IMR-90 (cell line): ENCODE results near the gene ZNF558. TPM values are rescaled to one million over a fixed set of nuclear protein-coding genes. Genes with fewer than 3 reads are reported as not detected.

Source experiments
- ATAC-seq: fragments of 200-7000 bp; cut with Tn5 transposase; 2 replicates; pipeline ENCODE4 v1.9.1; 2020; ENCODE audit warnings: low read depth, mild to moderate bottlenecking, moderate library complexity
- BruUV-seq: library from RNA; stranded (reverse); fragments of 400-500 nt; replicated peaks from 2 replicates; lab custom pipeline; 2021; lab: Mats Ljungman, UMichigan
- CTCF ChIA-PET: fragments of 300-600 bp; formaldehyde crosslinking; extraction: SDS; loops from one replicate; lab custom pipeline; 2021; ENCODE audit warnings: antibody characterized with exemption; lab: Yijun Ruan, JAX
- POLR2A ChIA-PET: fragments of 300-600 bp; sonication (Branson Sonifier 250); formaldehyde crosslinking; loops from one replicate; lab custom pipeline; 2022; ENCODE audit warnings: antibody characterized with exemption; ENCODE audit not compliant: unreplicated experiment; lab: Charles Lee
- DNase-seq: peaks from one replicate; pipeline ENCODE4 v3.0.0; 2013
- H2AFZ ChIP-seq: replicated peaks from 2 replicates; pipeline ENCODE3; 2013; ENCODE audit warnings: low read length, mild to moderate bottlenecking; ENCODE audit not compliant: poor library complexity
- H2AK5ac ChIP-seq: 2 replicates; pipeline ENCODE4 v1.6.1; 2013; ENCODE audit warnings: low read depth, low read length, inconsistent platforms
- H2AK9ac ChIP-seq: replicated peaks from 2 replicates; pipeline ENCODE3; 2013; ENCODE audit warnings: mild to moderate bottlenecking, low read depth, low read length, moderate library complexity; ENCODE audit not compliant: poor library complexity
- H2BK120ac ChIP-seq: 2 replicates; pipeline ENCODE4 v1.6.1; 2013; ENCODE audit warnings: low read depth, low read length, inconsistent platforms
- H2BK15ac ChIP-seq: 3 replicates; pipeline ENCODE4 v1.6.1; 2013; ENCODE audit warnings: low read depth, low read length, inconsistent platforms
- H2BK20ac ChIP-seq: 2 replicates; pipeline ENCODE4 v1.6.1; 2013; ENCODE audit warnings: low read depth, mild to moderate bottlenecking, inconsistent platforms, low read length, moderate library complexity
- H2BK5ac ChIP-seq: 2 replicates; pipeline ENCODE4 v1.6.1; 2013; ENCODE audit warnings: mild to moderate bottlenecking, low read depth, low read length, inconsistent platforms; ENCODE audit not compliant: poor library complexity, severe bottlenecking
- H3K14ac ChIP-seq: replicated peaks from 2 replicates; pipeline ENCODE4 v1.6.1; 2013; ENCODE audit warnings: low read depth, low read length, inconsistent platforms
- H3K18ac ChIP-seq: 2 replicates; pipeline ENCODE4 v1.6.1; 2013; ENCODE audit warnings: low read depth, low read length, control low read depth
- H3K23ac ChIP-seq: 2 replicates; pipeline ENCODE4 v1.6.1; 2013; ENCODE audit warnings: low read depth, low read length, inconsistent platforms
- H3K27ac ChIP-seq: 2 replicates; pipeline ENCODE4 v1.5.1; 2013; ENCODE audit warnings: mild to moderate bottlenecking, control low read depth, low read length; ENCODE audit not compliant: insufficient read depth
- H3K27me3 ChIP-seq: 2 replicates; pipeline ENCODE4 v1.6.1; 2013; ENCODE audit warnings: low read length; ENCODE audit not compliant: control insufficient read depth, insufficient read depth
- H3K36me3 ChIP-seq: 2 replicates; pipeline ENCODE4 v1.6.1; 2013; ENCODE audit warnings: low read length, mixed read lengths; ENCODE audit not compliant: control insufficient read depth, insufficient read depth
- H3K4ac ChIP-seq: 2 replicates; pipeline ENCODE4 v1.6.1; 2013; ENCODE audit warnings: low read depth, low read length, inconsistent platforms
- H3K4me1 ChIP-seq: 2 replicates; pipeline ENCODE4 v1.6.1; 2013; ENCODE audit warnings: low read length, mixed read lengths; ENCODE audit not compliant: control insufficient read depth, insufficient read depth
- H3K4me2 ChIP-seq: 2 replicates; pipeline ENCODE4 v1.6.1; 2013; ENCODE audit warnings: low read depth, mild to moderate bottlenecking, control low read depth, low read length, moderate library complexity
- H3K4me3 ChIP-seq: 2 replicates; pipeline ENCODE4 v1.5.1; 2013; ENCODE audit warnings: low read depth, mild to moderate bottlenecking, control low read depth, low read length, moderate library complexity; ENCODE audit not compliant: insufficient read depth
- H3K56ac ChIP-seq: 2 replicates; pipeline ENCODE4 v1.6.1; 2013; ENCODE audit warnings: low read length, inconsistent platforms; ENCODE audit not compliant: insufficient read depth; ENCODE audit errors: extremely low read depth
- H3K79me1 ChIP-seq, 2 experiments: 2 replicates each; pipeline ENCODE4 v1.6.1; 2013; ENCODE audit warnings: low read length in 2 of 2, inconsistent platforms in 1 of 2, low read depth in 1 of 2
- H3K9ac ChIP-seq: 2 replicates; pipeline ENCODE4 v1.6.1; 2013; ENCODE audit warnings: low read depth, low read length, control low read depth
- H3K9me1 ChIP-seq: 2 replicates; pipeline ENCODE4 v1.6.1; 2013; ENCODE audit warnings: low read length, inconsistent platforms; ENCODE audit not compliant: insufficient read depth
- H3K9me3 ChIP-seq: 2 replicates; pipeline ENCODE4 v1.6.1; 2013; ENCODE audit warnings: low read length; ENCODE audit not compliant: control insufficient read depth, insufficient read depth
- H4K20me1 ChIP-seq: 2 replicates; pipeline ENCODE4 v1.6.1; 2013; ENCODE audit warnings: low read length, inconsistent platforms; ENCODE audit not compliant: insufficient read depth
- H4K5ac ChIP-seq: 2 replicates; pipeline ENCODE4 v1.6.1; 2013; ENCODE audit warnings: mild to moderate bottlenecking, low read depth, low read length, control low read depth
- H4K8ac ChIP-seq, 2 experiments: 2 replicates each; pipeline ENCODE4 v1.6.1; 2013; ENCODE audit warnings: low read depth in 2 of 2, low read length in 2 of 2, control low read depth in 1 of 2, inconsistent platforms in 1 of 2
- H4K91ac ChIP-seq: 2 replicates; pipeline ENCODE4 v1.6.1; 2013; ENCODE audit warnings: low read depth, low read length, inconsistent platforms; ENCODE audit not compliant: insufficient read depth
- BHLHE40 ChIP-seq: fragments of 150-350 bp; IDR thresholded peaks from 2 replicates; pipeline ENCODE4 v1.6.1; 2016; ENCODE audit warnings: mild to moderate bottlenecking, low read depth, low read length
- FOS ChIP-seq: fragments of 150-350 bp; IDR thresholded peaks from 2 replicates; pipeline ENCODE4 v1.6.1; 2016; ENCODE audit warnings: low read depth, low read length
- MAZ ChIP-seq: IDR thresholded peaks from 2 replicates; pipeline ENCODE4 v1.6.1; 2012; ENCODE audit warnings: low read depth, mild to moderate bottlenecking, low read length, improper control_type of control experiment, moderate library complexity, borderline replicate concordance
- NFE2L2 ChIP-seq: fragments of 150-350 bp; IDR thresholded peaks from 2 replicates; pipeline ENCODE4 v1.6.1; 2016; ENCODE audit warnings: low read depth, mild to moderate bottlenecking, low read length
- POLR2A ChIP-seq: IDR thresholded peaks from 2 replicates; pipeline ENCODE4 v1.6.1; 2012; ENCODE audit warnings: mild to moderate bottlenecking, low read depth, low read length
- RFX5 ChIP-seq: IDR thresholded peaks from 2 replicates; pipeline ENCODE4 v1.8.0; 2012; ENCODE audit warnings: low read depth, mild to moderate bottlenecking, low read length, moderate library complexity
- SMC3 ChIP-seq: fragments of 150-350 bp; IDR thresholded peaks from 2 replicates; pipeline ENCODE4 v1.6.1; 2016; ENCODE audit warnings: low read depth, mild to moderate bottlenecking, antibody characterized with exemption, low read length, moderate library complexity
- WGBS, 2 experiments: methylation state at CpG; one replicate each; pipeline versions ENCODE4 v1.1.5 to v1.1.7; 2013; ENCODE audit warnings: missing lambda C conversion rate in 2 of 2; ENCODE audit not compliant: insufficient read length in 1 of 2; ENCODE audit errors: extremely low coverage in 2 of 2; 5-methylcytosine and 5-hydroxymethylcytosine counted together
- dilution Hi-C: fragments of 300-500 bp; cut with HindIII; formaldehyde crosslinking; loops from one replicate; pipeline ENCODE4 v1.14.3; 2018; ENCODE audit warnings: low sequenced_read_pairs; ENCODE audit not compliant: unreplicated experiment
- in situ Hi-C: fragments of 300-500 bp; cut with MboI; formaldehyde crosslinking; loops from 3 replicates; pipeline ENCODE4 v1.14.3; 2019; ENCODE audit warnings: low sequenced_read_pairs, inconsistent platforms, mixed read lengths
- intact Hi-C: fragments of 100-400 bp; cut with micrococcal nuclease; formaldehyde crosslinking; loops from 2 replicates; pipeline ENCODE4 v1.10.0; 2022
- polyA plus RNA-seq, 3 experiments: library from polyadenylated mRNA; depleted of rRNA; stranded (reverse); fragments of >200 nt; gene quantifications; 2 replicates each; pipeline ENCODE4 v1.2.3, GENCODE V29; 2012; ENCODE audit warnings: low replicate concordance in 1 of 3
- total RNA-seq: library from RNA; depleted of rRNA; stranded (reverse); fragments of >200 nt; gene quantifications from 2 replicates; pipeline ENCODE4 v1.2.3, GENCODE V29; 2012
- TF ChIP-seq, protein P1 (sequence below): conservative IDR thresholded peaks from 2 replicates; pipeline ENCODE4 v1.5.1; 2012; ENCODE audit warnings: mild to moderate bottlenecking, low read depth, low read length, improper control_type of control experiment
- TF ChIP-seq, protein P2 (sequence below): fragments of 150-350 bp; IDR thresholded peaks from 2 replicates; pipeline ENCODE4 v1.6.1; 2016; ENCODE audit warnings: low read depth, mild to moderate bottlenecking, low read length, moderate library complexity, borderline replicate concordance

The ZNF558 gene
- total and polyA plus RNA-seq, 2 of the 4 experiments (the other 2 are of a cell fraction), result 14.3 to 21.0 TPM

DNA sequence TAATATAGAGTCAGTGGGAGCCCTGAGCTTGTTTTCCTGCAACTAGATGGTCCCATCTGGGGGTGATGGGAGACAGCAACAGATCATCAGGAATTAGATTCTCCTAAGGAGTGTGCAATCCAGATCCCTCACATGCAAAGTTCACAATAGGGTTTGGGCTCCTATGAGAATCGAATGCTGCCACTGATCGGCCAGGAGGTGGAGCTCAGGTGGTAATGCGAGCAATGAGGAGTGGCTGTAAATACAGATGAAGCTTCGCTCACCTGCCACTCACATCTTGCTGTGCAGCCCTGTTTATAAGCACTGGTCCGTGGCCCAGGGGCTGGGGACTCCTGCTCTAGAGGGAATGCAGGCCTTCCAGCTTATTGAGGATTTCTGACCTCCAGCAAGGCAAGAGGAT, 5.7 kb downstream of the ZNF558 start:
- no peaks in the 10 kb centered on the region for H3K27me3 ChIP-seq
- no peak overlapping the region for H2AK9ac ChIP-seq
- H3K4me3 ChIP-seq, result no peak overlapping the region
- no peak overlapping the region for H4K8ac ChIP-seq
- no peak overlapping the region for H3K18ac ChIP-seq
- H3K36me3 ChIP-seq, result peaks cover 49% of the 10 kb centered on the region
- no peak overlapping the region for H2AFZ ChIP-seq
- no peak for ATAC-seq
- no peak overlapping the region for H3K9ac ChIP-seq
- CTCF ChIA-PET, result no interaction called here
- no peak overlapping the region for H3K27ac ChIP-seq
- BruUV-seq, result no TSS peak
- H2BK120ac ChIP-seq, result no peak overlapping the region
- peaks cover 4% of the 10 kb centered on the region in 2 experiments; a peak in 2 of 4 replicates for H3K79me1 ChIP-seq
- in situ Hi-C loops, result no loop called here
- H4K5ac ChIP-seq, result no peak overlapping the region
- intact Hi-C loops, result no loop called here
- no peak for DNase-seq
- H2BK20ac ChIP-seq, result no peak overlapping the region
- TF ChIP-seq BHLHE40, result no peak
- no peak for TF ChIP-seq FOS
- no peak for TF ChIP-seq RFX5
- no peak for TF ChIP-seq MAZ
- no peak for TF ChIP-seq NFE2L2
- TF ChIP-seq, protein P1, sequence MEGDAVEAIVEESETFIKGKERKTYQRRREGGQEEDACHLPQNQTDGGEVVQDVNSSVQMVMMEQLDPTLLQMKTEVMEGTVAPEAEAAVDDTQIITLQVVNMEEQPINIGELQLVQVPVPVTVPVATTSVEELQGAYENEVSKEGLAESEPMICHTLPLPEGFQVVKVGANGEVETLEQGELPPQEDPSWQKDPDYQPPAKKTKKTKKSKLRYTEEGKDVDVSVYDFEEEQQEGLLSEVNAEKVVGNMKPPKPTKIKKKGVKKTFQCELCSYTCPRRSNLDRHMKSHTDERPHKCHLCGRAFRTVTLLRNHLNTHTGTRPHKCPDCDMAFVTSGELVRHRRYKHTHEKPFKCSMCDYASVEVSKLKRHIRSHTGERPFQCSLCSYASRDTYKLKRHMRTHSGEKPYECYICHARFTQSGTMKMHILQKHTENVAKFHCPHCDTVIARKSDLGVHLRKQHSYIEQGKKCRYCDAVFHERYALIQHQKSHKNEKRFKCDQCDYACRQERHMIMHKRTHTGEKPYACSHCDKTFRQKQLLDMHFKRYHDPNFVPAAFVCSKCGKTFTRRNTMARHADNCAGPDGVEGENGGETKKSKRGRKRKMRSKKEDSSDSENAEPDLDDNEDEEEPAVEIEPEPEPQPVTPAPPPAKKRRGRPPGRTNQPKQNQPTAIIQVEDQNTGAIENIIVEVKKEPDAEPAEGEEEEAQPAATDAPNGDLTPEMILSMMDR, result no peak
- TF ChIP-seq POLR2A, result no peak
- no peak for TF ChIP-seq SMC3
- TF ChIP-seq, protein P2, sequence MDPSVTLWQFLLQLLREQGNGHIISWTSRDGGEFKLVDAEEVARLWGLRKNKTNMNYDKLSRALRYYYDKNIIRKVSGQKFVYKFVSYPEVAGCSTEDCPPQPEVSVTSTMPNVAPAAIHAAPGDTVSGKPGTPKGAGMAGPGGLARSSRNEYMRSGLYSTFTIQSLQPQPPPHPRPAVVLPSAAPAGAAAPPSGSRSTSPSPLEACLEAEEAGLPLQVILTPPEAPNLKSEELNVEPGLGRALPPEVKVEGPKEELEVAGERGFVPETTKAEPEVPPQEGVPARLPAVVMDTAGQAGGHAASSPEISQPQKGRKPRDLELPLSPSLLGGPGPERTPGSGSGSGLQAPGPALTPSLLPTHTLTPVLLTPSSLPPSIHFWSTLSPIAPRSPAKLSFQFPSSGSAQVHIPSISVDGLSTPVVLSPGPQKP, result no peak
- no peaks in the 10 kb centered on the region for H3K9me1 ChIP-seq
- H2AK5ac ChIP-seq, result no peak overlapping the region
- no peak overlapping the region for H3K4ac ChIP-seq
- no peak overlapping the region for H3K56ac ChIP-seq
- H3K4me2 ChIP-seq, result no peak overlapping the region
- H3K4me1 ChIP-seq, result peaks cover 3% of the 10 kb centered on the region
- H2BK5ac ChIP-seq, result no peak overlapping the region
- H2BK15ac ChIP-seq, result no peak overlapping the region
- 100% methylated on average over 3 of the region's 5 CpGs; no CpG with 5 or more reads in 1 of the 2 experiments for WGBS, 2 experiments
- H3K23ac ChIP-seq, result no peak overlapping the region
- no peak overlapping the region for H4K91ac ChIP-seq
- POLR2A ChIA-PET, result no interaction called here
- no peaks in the 10 kb centered on the region for H4K20me1 ChIP-seq
- H3K14ac ChIP-seq, result no peak overlapping the region
- no peaks in the 10 kb centered on the region; the same call in 1 of the 2 replicates for H3K9me3 ChIP-seq
- dilution Hi-C loops, result no loop called here
